K562 (cell line): ENCODE results near the gene DHRS7C. TPM values are rescaled to one million over a fixed set of nuclear protein-coding genes. Genes with fewer than 3 reads are reported as not detected.

ENCODE experiments used
- ATAC-seq: fragments of 200-7000 bp; cut with Tn5 transposase; 3 replicates; pipeline ENCODE4 v1.9.1; 2020; ENCODE audit warnings: moderate library complexity
- BruUV-seq: library from RNA; stranded (reverse); fragments of 400-500 nt; replicated peaks from 2 replicates; lab custom pipeline; 2021; lab: Mats Ljungman, UMichigan
- CTCF ChIA-PET: fragments of 300-600 bp; formaldehyde crosslinking; extraction: SDS; loops from one replicate; lab custom pipeline; 2021; ENCODE audit warnings: low intra/inter-chr PET ratio; lab: Yijun Ruan, JAX
- POLR2A ChIA-PET: fragments of 300-600, 350-650 bp; sonication (Branson Sonifier 250); formaldehyde crosslinking; extraction: SDS; loops from one replicate; lab custom pipeline; 2021; ENCODE audit warnings: antibody characterized with exemption, inconsistent platforms; lab: Yijun Ruan, JAX
- DNase-seq, 4 experiments: peaks; one replicate each; pipeline versions ENCODE4 v3.0.0 to v3.0.0-alpha.2; 2011 to 2018; ENCODE audit warnings: low spot score in 3 of 4, mixed read lengths in 3 of 4; ENCODE audit errors: extremely low read depth in 1 of 4
- FAIRE-seq: peaks from 2 replicates; lab custom pipeline; 2011; peaks lifted over from hg19 to GRCh38; lab: Jason Lieb, UNC
- H2AFZ ChIP-seq: 2 replicates; pipeline ENCODE4 v1.6.0; 2011; ENCODE audit warnings: low read depth, low read length, control low read depth, inconsistent platforms
- H3K27ac ChIP-seq: fragments of 200-600 bp; 3 replicates; pipeline ENCODE4 v1.8.0; 2011; ENCODE audit warnings: low read depth, mild to moderate bottlenecking, control low read depth, inconsistent platforms, low read length, moderate library complexity, mixed read lengths; ENCODE audit errors: extremely low read depth
- H3K27me3 ChIP-seq, 2 experiments: fragments of 300-600 bp in 1 of 2; 2 replicates in 1 of 2; 3 replicates in 1 of 2; pipeline versions ENCODE4 v1.6.0 to v1.8.0; 2011; ENCODE audit warnings: inconsistent platforms in 2 of 2, low read length in 2 of 2, mild to moderate bottlenecking in 1 of 2, mixed read lengths in 1 of 2, moderate library complexity in 1 of 2; ENCODE audit not compliant: control insufficient read depth in 2 of 2, insufficient read depth in 2 of 2
- H3K36me3 ChIP-seq: fragments of 300-600 bp; 3 replicates; pipeline ENCODE4 v1.8.0; 2011; ENCODE audit warnings: mild to moderate bottlenecking, low read length, inconsistent platforms; ENCODE audit not compliant: control insufficient read depth, insufficient read depth
- H3K4me1 ChIP-seq, 2 experiments: fragments of 200-600 bp in 1 of 2; replicated peaks in 1 of 2; 2 replicates in 1 of 2; 3 replicates in 1 of 2; pipeline versions ENCODE4 v1.5.1 to v1.8.0; 2011; ENCODE audit warnings: inconsistent platforms in 2 of 2, low read length in 2 of 2, mild to moderate bottlenecking in 1 of 2, mixed read lengths in 1 of 2, moderate library complexity in 1 of 2; ENCODE audit not compliant: control insufficient read depth in 2 of 2, insufficient read depth in 2 of 2
- H3K4me2 ChIP-seq: 2 replicates; pipeline ENCODE4 v1.6.1; 2011; ENCODE audit warnings: low read length, control low read depth, inconsistent platforms, mixed read lengths; ENCODE audit not compliant: insufficient read depth
- H3K4me3 ChIP-seq: fragments of 200-600 bp; sonication (generic), shearing (Covaris generic); 2 replicates; pipeline ENCODE4 v1.5.1; 2016; ENCODE audit warnings: control low read depth, inconsistent platforms
- H3K79me2 ChIP-seq: fragments of 200-600 bp; 3 replicates; pipeline ENCODE4 v1.8.0; 2011; ENCODE audit warnings: low read length, inconsistent platforms; ENCODE audit not compliant: control insufficient read depth, insufficient read depth
- H3K9ac ChIP-seq, 2 experiments: 2 replicates each; pipeline versions ENCODE4 v1.6.0 to v1.6.1; 2011; ENCODE audit warnings: low read depth in 2 of 2, low read length in 2 of 2, control low read depth in 1 of 2, inconsistent platforms in 1 of 2, mild to moderate bottlenecking in 1 of 2, mixed read lengths in 1 of 2; ENCODE audit not compliant: insufficient read depth in 1 of 2
- H3K9me1 ChIP-seq: one replicate; pipeline ENCODE4 v1.6.0; 2011; ENCODE audit warnings: inconsistent platforms, mild to moderate bottlenecking, low read length, moderate library complexity; ENCODE audit not compliant: control insufficient read depth, insufficient read depth
- H3K9me3 ChIP-seq: replicated peaks from 2 replicates; pipeline ENCODE4 v1.5.1; 2011; ENCODE audit warnings: low read depth, low read length, inconsistent platforms; ENCODE audit not compliant: control insufficient read depth, insufficient read depth
- H4K20me1 ChIP-seq: replicated peaks from 2 replicates; pipeline ENCODE4 v1.6.1; 2011; ENCODE audit warnings: low read length, inconsistent platforms, mixed read lengths; ENCODE audit not compliant: control insufficient read depth, insufficient read depth
- BCL6 ChIP-seq: fragments of 250-450 bp; sonication (Bioruptor Pico); IDR thresholded peaks from 2 replicates; pipeline ENCODE4 v1.4.0; 2020
- FOXK1 ChIP-seq: sonication (generic); formaldehyde crosslinking; IDR thresholded peaks from 2 replicates; pipeline ENCODE4 v1.8.0; 2022; ENCODE audit warnings: missing genetic modification reagents, mild to moderate bottlenecking, borderline replicate concordance
- HOMEZ ChIP-seq: fragments of 250-450 bp; sonication (Bioruptor Pico); IDR thresholded peaks from 2 replicates; pipeline ENCODE4 v1.4.0; 2020; ENCODE audit warnings: mild to moderate bottlenecking, moderate library complexity
- ZNF668 ChIP-seq: fragments of 250-450 bp; sonication (Bioruptor Pico); IDR thresholded peaks from 2 replicates; pipeline ENCODE4 v1.8.0; 2022; ENCODE audit warnings: mild to moderate bottlenecking, inconsistent platforms
- WGBS: fragments of 100-300 bp; shearing (Covaris generic); methylation state at CpG from one replicate; pipeline ENCODE4 v1.1.6; 2016; ENCODE audit warnings: low coverage, mixed read lengths; ENCODE audit not compliant: insufficient coverage; ENCODE audit errors: missing lambda C conversion rate; 5-methylcytosine and 5-hydroxymethylcytosine counted together
- in situ Hi-C: fragments of 300-500 bp; cut with MboI; formaldehyde crosslinking; loops from 4 replicates; pipeline ENCODE4 v1.15.0; 2018; ENCODE audit warnings: inconsistent platforms, mixed read lengths
- intact Hi-C: fragments of 100-400 bp; cut with micrococcal nuclease; formaldehyde crosslinking; loops from 2 replicates; pipeline ENCODE4 v1.14.2; 2022
- polyA plus RNA-seq, 8 experiments: library from polyadenylated mRNA; depleted of rRNA in 4 of 8; stranded (reverse) in 5 of 8; unstranded in 3 of 8; fragments of >200 nt; fragmentation: Nextera tagmentation in 2 of 8; fragmentation: Illumina TruSeq in 1 of 8; extraction: Ambion mirVana in 2 of 8; extraction: Trizol in 1 of 8; gene quantifications; 2 replicates each; pipeline versions ENCODE4 v1.2.1 to v1.2.3, GENCODE V29; 2011 to 2014; ENCODE audit warnings: inconsistent platforms in 1 of 8, missing spikeins in 1 of 8
- total RNA-seq, 7 experiments: library from RNA; depleted of rRNA in 6 of 7; stranded (reverse); fragments of >200 nt in 6 of 7; fragmentation: Illumina TruSeq in 2 of 7; extraction: Trizol in 2 of 7; gene quantifications; 2 replicates each; pipeline versions ENCODE4 v1.2.1 to v1.2.3, GENCODE V29; 2011 to 2021; ENCODE audit warnings: low replicate concordance in 1 of 7
- TF ChIP-seq, protein P1 (sequence below): fragments of 250-450 bp; sonication (Bioruptor Pico); IDR thresholded peaks from 2 replicates; pipeline ENCODE4 v1.8.0; 2022; ENCODE audit warnings: moderate library complexity, mild to moderate bottlenecking, inconsistent platforms
- TF ChIP-seq, protein P2 (sequence below): fragments of 250-450 bp; sonication (Bioruptor Pico); IDR thresholded peaks from 2 replicates; pipeline ENCODE4 v1.5.0; 2022; ENCODE audit warnings: mild to moderate bottlenecking

DHRS7C gene
- total and polyA plus RNA-seq, 9 of the 15 experiments (the other 6 are each of a cell fraction or from before 2014, with no cell fraction given): not detected

GRCh38 chr17:9828296-9829295, 37.2 kb upstream of the DHRS7C start (continued):
- TF ChIP-seq, protein P1, sequence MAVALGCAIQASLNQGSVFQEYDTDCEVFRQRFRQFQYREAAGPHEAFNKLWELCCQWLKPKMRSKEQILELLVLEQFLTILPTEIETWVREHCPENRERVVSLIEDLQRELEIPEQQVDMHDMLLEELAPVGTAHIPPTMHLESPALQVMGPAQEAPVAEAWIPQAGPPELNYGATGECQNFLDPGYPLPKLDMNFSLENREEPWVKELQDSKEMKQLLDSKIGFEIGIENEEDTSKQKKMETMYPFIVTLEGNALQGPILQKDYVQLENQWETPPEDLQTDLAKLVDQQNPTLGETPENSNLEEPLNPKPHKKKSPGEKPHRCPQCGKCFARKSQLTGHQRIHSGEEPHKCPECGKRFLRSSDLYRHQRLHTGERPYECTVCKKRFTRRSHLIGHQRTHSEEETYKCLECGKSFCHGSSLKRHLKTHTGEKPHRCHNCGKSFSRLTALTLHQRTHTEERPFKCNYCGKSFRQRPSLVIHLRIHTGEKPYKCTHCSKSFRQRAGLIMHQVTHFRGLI (CRISPR knock-in tag): no peak
- TF ChIP-seq BCL6: no peak

DNA sequence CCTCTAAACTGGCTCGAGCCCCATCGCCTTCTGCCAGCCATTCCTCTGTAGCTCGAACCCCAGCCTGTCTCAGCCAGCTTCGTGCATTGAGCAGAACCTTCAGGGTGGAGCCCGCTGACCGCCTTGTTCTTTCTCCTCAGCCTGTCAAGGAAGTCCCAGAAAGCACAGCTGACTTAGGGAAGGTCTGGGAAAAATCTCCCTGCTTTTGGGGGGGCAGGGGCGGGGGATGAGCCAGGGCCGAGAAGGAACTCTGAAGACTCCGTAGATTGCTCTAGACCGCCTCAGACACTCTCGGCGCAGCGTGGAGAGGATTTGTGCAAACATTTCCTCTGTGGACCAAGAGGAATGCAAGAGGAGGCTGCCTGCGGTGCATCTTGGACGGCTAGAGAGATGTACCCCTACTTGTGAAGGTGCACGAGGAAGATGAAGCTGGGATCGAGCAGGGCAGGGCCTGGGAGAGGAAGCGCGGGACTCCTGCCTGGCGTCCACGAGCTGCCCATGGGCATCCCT, 34.3 kb upstream of the DHRS7C start, which contains the start of gene GLP2R:
GLP2R (plus strand) TSS at position 284 of the 510 bp plus-strand sequence; CDS start at position 424, 140 bp downstream.
- POLR2A ChIA-PET: no interaction called here
- Histone ChIP-seq H3K27ac (no peak within 1 kb of the TSS), H3K9me3 (no peaks in the 10 kb centered on the region), H3K4me1 (no peaks in the 10 kb centered on the region), H3K79me2 (no peaks in the 10 kb centered on the region), H4K20me1 (no peaks in the 10 kb centered on the region), H3K9me1 (no peaks in the 10 kb centered on the region), H3K36me3 (no peaks in the 10 kb centered on the region)
- intact Hi-C loops: no loop called here
- WGBS: 0% methylated on average over 3 of the region's 21 CpGs
- TF ChIP-seq FOXK1 (CRISPR knock-in tag) (no peak), HOMEZ (CRISPR knock-in tag) (no peak), ZNF668 (CRISPR knock-in tag) (no peak)
- TF ChIP-seq, protein P2, sequence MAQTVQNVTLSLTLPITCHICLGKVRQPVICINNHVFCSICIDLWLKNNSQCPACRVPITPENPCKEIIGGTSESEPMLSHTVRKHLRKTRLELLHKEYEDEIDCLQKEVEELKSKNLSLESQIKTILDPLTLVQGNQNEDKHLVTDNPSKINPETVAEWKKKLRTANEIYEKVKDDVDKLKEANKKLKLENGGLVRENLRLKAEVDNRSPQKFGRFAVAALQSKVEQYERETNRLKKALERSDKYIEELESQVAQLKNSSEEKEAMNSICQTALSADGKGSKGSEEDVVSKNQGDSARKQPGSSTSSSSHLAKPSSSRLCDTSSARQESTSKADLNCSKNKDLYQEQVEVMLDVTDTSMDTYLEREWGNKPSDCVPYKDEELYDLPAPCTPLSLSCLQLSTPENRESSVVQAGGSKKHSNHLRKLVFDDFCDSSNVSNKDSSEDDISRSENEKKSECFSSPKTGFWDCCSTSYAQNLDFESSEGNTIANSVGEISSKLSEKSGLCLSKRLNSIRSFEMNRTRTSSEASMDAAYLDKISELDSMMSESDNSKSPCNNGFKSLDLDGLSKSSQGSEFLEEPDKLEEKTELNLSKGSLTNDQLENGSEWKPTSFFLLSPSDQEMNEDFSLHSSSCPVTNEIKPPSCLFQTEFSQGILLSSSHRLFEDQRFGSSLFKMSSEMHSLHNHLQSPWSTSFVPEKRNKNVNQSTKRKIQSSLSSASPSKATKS (CRISPR knock-in tag): no peak
- TF ChIP-seq, all 486 proteins: peak for 0
- no TSS peak for BruUV-seq
- H3K27me3 ChIP-seq: no peaks in the 10 kb centered on the region; a peak in 1 of 5 replicates
- DNase-seq (no peak), ATAC-seq (no peak), FAIRE-seq (no peak)
- H3K4me2 ChIP-seq: no peak within 1 kb of the TSS
- in situ Hi-C loops: no loop called here
- CTCF ChIA-PET: no interaction called here
- H3K4me3 ChIP-seq: no peak within 1 kb of the TSS
- no peak within 1 kb of the TSS for H3K9ac ChIP-seq
- no peak within 1 kb of the TSS for H2AFZ ChIP-seq
